K562 (cell line): ENCODE results near the gene ADNP. TPM values are rescaled to one million over a fixed set of nuclear protein-coding genes. Genes with fewer than 3 reads are reported as not detected.

Experiments
- ATAC-seq: fragments of 200-7000 bp; cut with Tn5 transposase; 3 replicates; pipeline ENCODE4 v1.9.1; 2020; ENCODE audit warnings: moderate library complexity
- BruUV-seq: library from RNA; stranded (reverse); fragments of 400-500 nt; replicated peaks from 2 replicates; lab custom pipeline; 2021; lab: Mats Ljungman, UMichigan
- CTCF ChIA-PET: fragments of 300-600 bp; formaldehyde crosslinking; extraction: SDS; loops from one replicate; lab custom pipeline; 2021; ENCODE audit warnings: low intra/inter-chr PET ratio; lab: Yijun Ruan, JAX
- POLR2A ChIA-PET: fragments of 300-600, 350-650 bp; sonication (Branson Sonifier 250); formaldehyde crosslinking; extraction: SDS; loops from one replicate; lab custom pipeline; 2021; ENCODE audit warnings: antibody characterized with exemption, inconsistent platforms; lab: Yijun Ruan, JAX
- DNase-seq, 4 experiments: peaks; one replicate each; pipeline versions ENCODE4 v3.0.0 to v3.0.0-alpha.2; 2011 to 2018; ENCODE audit warnings: low spot score in 3 of 4, mixed read lengths in 3 of 4; ENCODE audit errors: extremely low read depth in 1 of 4
- FAIRE-seq: peaks from 2 replicates; lab custom pipeline; 2011; peaks lifted over from hg19 to GRCh38; lab: Jason Lieb, UNC
- H2AFZ ChIP-seq: 2 replicates; pipeline ENCODE4 v1.6.0; 2011; ENCODE audit warnings: low read depth, low read length, control low read depth, inconsistent platforms
- H3K27ac ChIP-seq: fragments of 200-600 bp; 3 replicates; pipeline ENCODE4 v1.8.0; 2011; ENCODE audit warnings: low read depth, mild to moderate bottlenecking, control low read depth, inconsistent platforms, low read length, moderate library complexity, mixed read lengths; ENCODE audit errors: extremely low read depth
- H3K27me3 ChIP-seq, 2 experiments: fragments of 300-600 bp in 1 of 2; 2 replicates in 1 of 2; 3 replicates in 1 of 2; pipeline versions ENCODE4 v1.6.0 to v1.8.0; 2011; ENCODE audit warnings: inconsistent platforms in 2 of 2, low read length in 2 of 2, mild to moderate bottlenecking in 1 of 2, mixed read lengths in 1 of 2, moderate library complexity in 1 of 2; ENCODE audit not compliant: control insufficient read depth in 2 of 2, insufficient read depth in 2 of 2
- H3K36me3 ChIP-seq: fragments of 300-600 bp; 3 replicates; pipeline ENCODE4 v1.8.0; 2011; ENCODE audit warnings: mild to moderate bottlenecking, low read length, inconsistent platforms; ENCODE audit not compliant: control insufficient read depth, insufficient read depth
- H3K4me1 ChIP-seq, 2 experiments: fragments of 200-600 bp in 1 of 2; replicated peaks in 1 of 2; 2 replicates in 1 of 2; 3 replicates in 1 of 2; pipeline versions ENCODE4 v1.5.1 to v1.8.0; 2011; ENCODE audit warnings: inconsistent platforms in 2 of 2, low read length in 2 of 2, mild to moderate bottlenecking in 1 of 2, mixed read lengths in 1 of 2, moderate library complexity in 1 of 2; ENCODE audit not compliant: control insufficient read depth in 2 of 2, insufficient read depth in 2 of 2
- H3K4me2 ChIP-seq: 2 replicates; pipeline ENCODE4 v1.6.1; 2011; ENCODE audit warnings: low read length, control low read depth, inconsistent platforms, mixed read lengths; ENCODE audit not compliant: insufficient read depth
- H3K4me3 ChIP-seq: fragments of 200-600 bp; sonication (generic), shearing (Covaris generic); 2 replicates; pipeline ENCODE4 v1.5.1; 2016; ENCODE audit warnings: control low read depth, inconsistent platforms
- H3K79me2 ChIP-seq: fragments of 200-600 bp; 3 replicates; pipeline ENCODE4 v1.8.0; 2011; ENCODE audit warnings: low read length, inconsistent platforms; ENCODE audit not compliant: control insufficient read depth, insufficient read depth
- H3K9ac ChIP-seq, 2 experiments: 2 replicates each; pipeline versions ENCODE4 v1.6.0 to v1.6.1; 2011; ENCODE audit warnings: low read depth in 2 of 2, low read length in 2 of 2, control low read depth in 1 of 2, inconsistent platforms in 1 of 2, mild to moderate bottlenecking in 1 of 2, mixed read lengths in 1 of 2; ENCODE audit not compliant: insufficient read depth in 1 of 2
- H3K9me1 ChIP-seq: one replicate; pipeline ENCODE4 v1.6.0; 2011; ENCODE audit warnings: inconsistent platforms, mild to moderate bottlenecking, low read length, moderate library complexity; ENCODE audit not compliant: control insufficient read depth, insufficient read depth
- H3K9me3 ChIP-seq: replicated peaks from 2 replicates; pipeline ENCODE4 v1.5.1; 2011; ENCODE audit warnings: low read depth, low read length, inconsistent platforms; ENCODE audit not compliant: control insufficient read depth, insufficient read depth
- H4K20me1 ChIP-seq: replicated peaks from 2 replicates; pipeline ENCODE4 v1.6.1; 2011; ENCODE audit warnings: low read length, inconsistent platforms, mixed read lengths; ENCODE audit not compliant: control insufficient read depth, insufficient read depth
- DIDO1 ChIP-seq: fragments of 450-650 bp; IDR thresholded peaks from 2 replicates; pipeline ENCODE4 v1.6.1; 2016; ENCODE audit warnings: low read depth, missing biosample characterization, missing genetic modification characterization
- HCFC1 ChIP-seq: IDR thresholded peaks from 2 replicates; pipeline ENCODE4 v1.6.1; 2012; ENCODE audit warnings: low read depth, low read length, improper control_type of control experiment
- KDM2B ChIP-seq: fragments of 250-450 bp; sonication (Bioruptor Pico); IDR thresholded peaks from 2 replicates; pipeline ENCODE4 v1.8.0; 2021; ENCODE audit warnings: mild to moderate bottlenecking, moderate library complexity
- KLF16 ChIP-seq: IDR thresholded peaks from 2 replicates; pipeline ENCODE4 v1.6.1; 2016; ENCODE audit warnings: antibody characterized with exemption
- RBM14 ChIP-seq: fragments of 200-400 bp; formaldehyde crosslinking; IDR thresholded peaks from 2 replicates; pipeline ENCODE4 v1.6.1; 2018; ENCODE audit warnings: low read depth, mild to moderate bottlenecking, low read length, moderate library complexity, borderline replicate concordance; ENCODE audit not compliant: insufficient read depth
- SMC3 ChIP-seq: conservative IDR thresholded peaks from 2 replicates; pipeline ENCODE4 v1.6.1; 2011; ENCODE audit warnings: low read depth, low read length, improper control_type of control experiment; ENCODE audit not compliant: insufficient read depth
- SPI1 ChIP-seq: IDR thresholded peaks from 2 replicates; pipeline ENCODE4 v1.6.1; 2011; ENCODE audit warnings: low read depth, low read length, control low read depth, borderline replicate concordance
- VEZF1 ChIP-seq: fragments of 200-800 bp; sonication (Bioruptor generic); IDR thresholded peaks from 2 replicates; pipeline ENCODE4 v1.6.1; 2017; ENCODE audit warnings: missing genetic modification characterization, missing compliant biosample characterization
- XRCC3 ChIP-seq: fragments of 450-650 bp; IDR thresholded peaks from 2 replicates; pipeline ENCODE4 v1.6.1; 2017; ENCODE audit warnings: mild to moderate bottlenecking, moderate library complexity
- ZC3H8 ChIP-seq: fragments of 450-650 bp; IDR thresholded peaks from 2 replicates; pipeline ENCODE4 v1.6.1; 2017
- ZNF3 ChIP-seq: fragments of 250-450 bp; sonication (Bioruptor Pico); IDR thresholded peaks from 2 replicates; pipeline ENCODE4 v1.5.0; 2021; ENCODE audit warnings: mild to moderate bottlenecking, moderate library complexity
- ZNF609 ChIP-seq: sonication (generic); formaldehyde crosslinking; IDR thresholded peaks from 2 replicates; pipeline ENCODE4 v1.8.1; 2023; ENCODE audit warnings: missing genetic modification reagents, mild to moderate bottlenecking, borderline replicate concordance
- ZNF766 ChIP-seq: fragments of 200-800 bp; sonication (Bioruptor generic); conservative IDR thresholded peaks from 2 replicates; pipeline ENCODE4 v1.6.1; 2016; ENCODE audit warnings: missing genetic modification characterization, missing compliant biosample characterization
- WGBS: fragments of 100-300 bp; shearing (Covaris generic); methylation state at CpG from one replicate; pipeline ENCODE4 v1.1.6; 2016; ENCODE audit warnings: low coverage, mixed read lengths; ENCODE audit not compliant: insufficient coverage; ENCODE audit errors: missing lambda C conversion rate; 5-methylcytosine and 5-hydroxymethylcytosine counted together
- in situ Hi-C: fragments of 300-500 bp; cut with MboI; formaldehyde crosslinking; loops from 4 replicates; pipeline ENCODE4 v1.15.0; 2018; ENCODE audit warnings: inconsistent platforms, mixed read lengths
- intact Hi-C: fragments of 100-400 bp; cut with micrococcal nuclease; formaldehyde crosslinking; loops from 2 replicates; pipeline ENCODE4 v1.14.2; 2022
- polyA plus RNA-seq, 8 experiments: library from polyadenylated mRNA; depleted of rRNA in 4 of 8; stranded (reverse) in 5 of 8; unstranded in 3 of 8; fragments of >200 nt; fragmentation: Nextera tagmentation in 2 of 8; fragmentation: Illumina TruSeq in 1 of 8; extraction: Ambion mirVana in 2 of 8; extraction: Trizol in 1 of 8; gene quantifications; 2 replicates each; pipeline versions ENCODE4 v1.2.1 to v1.2.3, GENCODE V29; 2011 to 2014; ENCODE audit warnings: inconsistent platforms in 1 of 8, missing spikeins in 1 of 8
- total RNA-seq, 7 experiments: library from RNA; depleted of rRNA in 6 of 7; stranded (reverse); fragments of >200 nt in 6 of 7; fragmentation: Illumina TruSeq in 2 of 7; extraction: Trizol in 2 of 7; gene quantifications; 2 replicates each; pipeline versions ENCODE4 v1.2.1 to v1.2.3, GENCODE V29; 2011 to 2021; ENCODE audit warnings: low replicate concordance in 1 of 7
- TF ChIP-seq, protein P1 (sequence below): IDR thresholded peaks from 2 replicates; pipeline ENCODE4 v1.6.1; 2011; ENCODE audit not compliant: insufficient read length; ENCODE audit errors: extremely low read depth

ADNP gene
- total and polyA plus RNA-seq, 9 of the 15 experiments (the other 6 are each of a cell fraction or from before 2014, with no cell fraction given) = 17.8 to 59.9 (median 25.3) TPM

GRCh38 chr20:50887576-50887975 lies 43.7 kb downstream of the ADNP start:
- BruUV-seq = no TSS peak
- CTCF ChIA-PET = no interaction called here
- TF ChIP-seq XRCC3 (no peak), DIDO1 (tag) (no peak), ZNF766 (no peak), KLF16 (no peak), HCFC1 (no peak), SPI1 (no peak), ZNF609 (CRISPR knock-in tag) (no peak), SMC3 (no peak), ZNF3 (CRISPR knock-in tag) (no peak), VEZF1 (no peak), ZC3H8 (no peak), RBM14 (no peak), KDM2B (CRISPR knock-in tag) (no peak)
- TF ChIP-seq, protein P1, sequence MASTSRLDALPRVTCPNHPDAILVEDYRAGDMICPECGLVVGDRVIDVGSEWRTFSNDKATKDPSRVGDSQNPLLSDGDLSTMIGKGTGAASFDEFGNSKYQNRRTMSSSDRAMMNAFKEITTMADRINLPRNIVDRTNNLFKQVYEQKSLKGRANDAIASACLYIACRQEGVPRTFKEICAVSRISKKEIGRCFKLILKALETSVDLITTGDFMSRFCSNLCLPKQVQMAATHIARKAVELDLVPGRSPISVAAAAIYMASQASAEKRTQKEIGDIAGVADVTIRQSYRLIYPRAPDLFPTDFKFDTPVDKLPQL = no peak

More at GRCh38 chr20:50887576-50887975, 43.7 kb downstream of the ADNP start:
- H4K20me1 ChIP-seq = peaks cover 9% of the 10 kb centered on the region; the same call in 1 of the 2 replicates
- no peaks in the 10 kb centered on the region for H3K79me2 ChIP-seq
- POLR2A ChIA-PET = interaction anchor here (0.7 to 1.0 kb wide), 2 partner anchors 13 to 31 kb away, joined by 3 read pairs; no protein-coding TSS in a partner anchor
- H3K4me3 ChIP-seq = no peak overlapping the region
- no peak overlapping the region for H3K9ac ChIP-seq
- no peak overlapping the region for H3K27ac ChIP-seq
- no peaks in the 10 kb centered on the region for H3K9me1 ChIP-seq
- in situ Hi-C loops = no loop called here
- peaks cover 43% of the 10 kb centered on the region for H3K36me3 ChIP-seq
- no peak overlapping the region for H2AFZ ChIP-seq
- ATAC-seq (no peak), DNase-seq (no peak), FAIRE-seq (no peak)
- H3K9me3 ChIP-seq = no peaks in the 10 kb centered on the region
- intact Hi-C loops = no loop called here
- WGBS = 78% methylated on average over 3 of the region's 3 CpGs
- peaks cover 0 to 4% of the 10 kb centered on the region in 2 experiments; a peak in 2 of 5 replicates for H3K4me1 ChIP-seq
- H3K4me2 ChIP-seq = no peak overlapping the region
- no peaks in the 10 kb centered on the region for H3K27me3 ChIP-seq
